NCI-H2081 (cell line): ENCODE data around the gene PRKRIP1.
"Not testable (repeated sequence)": the region's sequence is repeated elsewhere in the genome, so short reads cannot be mapped to it uniquely, and the experiment has no call there.

ENCODE experiments used
- DNase-seq, 2 experiments: peaks; one replicate each; lab custom pipeline; 2025; lab: John Stamatoyannopoulos, UW

The PRKRIP1 gene

GRCh38 chr7:102404005-102404861, 8.1 kb downstream of the PRKRIP1 start:
- DNase-seq = peak; percentile 30 to 54

- DNase-seq = not testable (repeated sequence)
Measured at GRCh38 chr7:102404862-102405188, 8.7 kb downstream of the PRKRIP1 start.

- DNase-seq = no peak
Measured at GRCh38 chr7:102407910-102408309, 11.7 kb downstream of the PRKRIP1 start.

GRCh38 chr7:102408530-102408929, 12.4 kb downstream of the PRKRIP1 start:
- not testable (repeated sequence) for DNase-seq

- DNase-seq = no peak
Measured at GRCh38 chr7:102409340-102409739, 13.2 kb downstream of the PRKRIP1 start.

GRCh38 chr7:102410123-102410522, 14.0 kb downstream of the PRKRIP1 start:
- DNase-seq = no peak

GRCh38 chr7:102410918-102411317, 14.8 kb downstream of the PRKRIP1 start:
- no peak for DNase-seq

GRCh38 chr7:102412548-102412947, 16.4 kb downstream of the PRKRIP1 start:
- DNase-seq = peak in 1 of 2 experiments; percentile 7

- no peak for DNase-seq
Measured at GRCh38 chr7:102413091-102413490, 16.9 kb downstream of the PRKRIP1 start.

- no peak for DNase-seq
Measured at GRCh38 chr7:102413611-102414010, 17.4 kb downstream of the PRKRIP1 start.

- DNase-seq = no peak
Measured at GRCh38 chr7:102415685-102416225, 19.6 kb downstream of the PRKRIP1 start.

- no peak for DNase-seq
Measured at GRCh38 chr7:102416406-102416805, 20.2 kb downstream of the PRKRIP1 start.

GRCh38 chr7:102417105-102417504, 20.9 kb downstream of the PRKRIP1 start:
- no peak for DNase-seq

- no peak for DNase-seq
Measured at GRCh38 chr7:102418592-102418991, 22.4 kb downstream of the PRKRIP1 start.

- DNase-seq = no peak
Measured at GRCh38 chr7:102421706-102422240, 25.6 kb downstream of the PRKRIP1 start.

- DNase-seq = no peak
Measured at GRCh38 chr7:102424129-102424551, 28.0 kb downstream of the PRKRIP1 start.

GRCh38 chr7:102424787-102425218, 28.6 kb downstream of the PRKRIP1 start:
- DNase-seq = no peak

- no peak for DNase-seq
Measured at GRCh38 chr7:102425639-102426267, 29.6 kb downstream of the PRKRIP1 start.

GRCh38 chr7:102426268-102427018, 30.3 kb downstream of the PRKRIP1 start:
- DNase-seq = no peak

- no peak for DNase-seq
Measured at GRCh38 chr7:102427019-102427405, 30.8 kb downstream of the PRKRIP1 start.

- DNase-seq = no peak
Measured at GRCh38 chr7:102429141-102429899, 33.2 kb downstream of the PRKRIP1 start.
